Measurements from ENCODE around the gene PLSCR5. TPM values are rescaled to one million over a fixed set of nuclear protein-coding genes. Genes with fewer than 3 reads are reported as not detected.

Gene PLSCR5
- total RNA-seq, 6 experiments from 2014 or later: not detected

DNA sequence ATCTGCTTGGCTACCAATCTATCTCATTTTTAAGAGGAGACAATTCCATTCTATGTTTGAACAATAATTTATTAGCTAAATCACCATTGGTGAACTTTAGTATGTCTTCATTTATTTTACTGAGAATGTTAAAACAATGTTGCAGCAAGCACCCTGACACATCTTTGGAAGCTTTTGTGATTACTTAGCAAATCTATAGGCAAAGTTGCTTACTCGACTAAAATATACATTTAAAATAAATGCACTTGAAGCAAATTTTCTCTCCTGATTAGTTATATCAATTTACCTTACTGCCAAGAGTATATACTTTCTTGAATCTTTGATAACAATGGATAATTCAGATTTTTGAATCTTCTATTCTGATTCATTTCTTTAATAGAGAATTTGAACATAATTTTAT is 31.0 kb downstream of the PLSCR5 start:
- no peaks in the 10 kb centered on the region for H3K27me3 ChIP-seq
- ATAC-seq: no peak
- H3K27ac ChIP-seq: no peak overlapping the region
- WGBS (ENCODE audit: insufficient coverage, low coverage, low lambda C conversion rate, missing lambda C conversion rate): 53% methylated on average over 1 of the region's 1 CpG
- intact Hi-C loops (cut with DNase I): no loop called here
- H3K36me3 ChIP-seq: no peaks in the 10 kb centered on the region
- TF ChIP-seq POLR2A (IDR thresholded peaks at IDR 0.05): no peak
- no peak for TF ChIP-seq CTCF (IDR thresholded peaks at IDR 0.05)
- no peak for DNase-seq
- no peak overlapping the region for H3K4me3 ChIP-seq
- H3K4me1 ChIP-seq: no peaks in the 10 kb centered on the region
- no peaks in the 10 kb centered on the region for H3K9me3 ChIP-seq

- ATAC-seq: no peak
Measured at GRCh38 chr3:146569314-146569713, 35.8 kb downstream of the PLSCR5 start.

DNA sequence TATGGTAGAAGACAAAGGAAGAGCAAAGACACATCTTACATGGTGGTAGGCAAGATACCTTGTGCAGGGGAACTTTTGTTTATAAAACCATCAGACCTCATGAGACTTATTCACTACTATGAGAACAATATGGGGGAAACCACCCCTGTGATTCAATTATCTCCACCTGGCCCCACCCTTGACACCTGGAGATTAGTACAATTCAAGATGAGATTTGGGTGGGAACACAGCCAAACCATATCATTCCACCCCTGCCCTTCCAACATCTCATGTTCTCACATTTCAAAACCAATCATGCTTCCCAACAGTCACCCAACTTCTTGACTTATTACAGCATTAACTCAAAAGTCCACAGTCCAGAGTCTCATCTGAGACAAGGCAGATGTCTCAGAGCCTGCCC is 39.0 kb downstream of the PLSCR5 start:
- ATAC-seq (no peak), DNase-seq (no peak)
- no peaks in the 10 kb centered on the region for H3K4me1 ChIP-seq
- TF ChIP-seq POLR2A (IDR thresholded peaks at IDR 0.05) (no peak), CTCF (IDR thresholded peaks at IDR 0.05) (no peak)
- H3K27me3 ChIP-seq: no peaks in the 10 kb centered on the region
- H3K36me3 ChIP-seq: no peaks in the 10 kb centered on the region
- no peak overlapping the region for H3K27ac ChIP-seq
- H3K4me3 ChIP-seq: no peak overlapping the region
- no peaks in the 10 kb centered on the region for H3K9me3 ChIP-seq
- intact Hi-C loops (cut with DNase I): no loop called here

More at GRCh38 chr3:146569314-146569713, 35.8 kb downstream of the PLSCR5 start:
- DNase-seq: no peak
- TF ChIP-seq POLR2A (IDR thresholded peaks at IDR 0.05) (no peak), CTCF (IDR thresholded peaks at IDR 0.05) (no peak)
- no peaks in the 10 kb centered on the region for H3K36me3 ChIP-seq
- intact Hi-C loops (cut with DNase I): no loop called here
- H3K4me3 ChIP-seq: no peak overlapping the region
- H3K9me3 ChIP-seq: no peaks in the 10 kb centered on the region
- no peaks in the 10 kb centered on the region for H3K27me3 ChIP-seq
- WGBS (ENCODE audit: insufficient coverage, low coverage, low lambda C conversion rate, missing lambda C conversion rate): 67% methylated on average over 3 of the region's 3 CpGs
- no peak overlapping the region for H3K27ac ChIP-seq
- no peaks in the 10 kb centered on the region for H3K4me1 ChIP-seq

DNA sequence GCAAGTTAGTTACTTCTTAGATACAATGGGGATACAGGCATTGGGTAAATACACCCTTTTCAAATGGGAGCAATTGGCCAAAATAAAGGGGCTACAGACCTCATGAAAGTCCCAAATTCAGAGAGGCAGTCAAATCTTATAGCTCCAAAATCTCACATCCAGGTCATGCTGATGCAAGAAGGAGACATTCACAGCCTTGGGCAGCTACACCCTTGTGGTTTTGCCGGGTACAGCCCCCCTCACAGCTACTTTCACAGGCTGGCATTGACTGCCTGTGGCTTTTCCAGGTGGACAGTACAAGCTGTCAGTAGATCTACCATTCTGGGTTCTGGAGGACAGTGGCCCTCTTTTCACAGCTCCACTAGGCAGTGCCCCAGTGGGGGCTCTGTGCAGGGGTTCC is 43.3 kb downstream of the PLSCR5 start:
- Histone ChIP-seq H3K27ac (no peak overlapping the region), H3K4me3 (no peak overlapping the region), H3K9me3 (no peaks in the 10 kb centered on the region), H3K36me3 (no peaks in the 10 kb centered on the region), H3K4me1 (no peaks in the 10 kb centered on the region), H3K27me3 (no peaks in the 10 kb centered on the region)
- intact Hi-C loops (cut with DNase I): no loop called here
- ATAC-seq (no peak), DNase-seq (no peak)
- 50% methylated on average over 1 of the region's 1 CpG for WGBS (ENCODE audit: insufficient coverage, low coverage, low lambda C conversion rate, missing lambda C conversion rate)
- TF ChIP-seq POLR2A (IDR thresholded peaks at IDR 0.05) (no peak), CTCF (IDR thresholded peaks at IDR 0.05) (no peak)

GRCh38 chr3:146561463-146561862 is 43.7 kb downstream of the PLSCR5 start:
- no peak overlapping the region for H3K4me3 ChIP-seq
- intact Hi-C loops (cut with DNase I): no loop called here
- WGBS (ENCODE audit: insufficient coverage, low coverage, low lambda C conversion rate, missing lambda C conversion rate): 100% methylated on average over 1 of the region's 1 CpG
- TF ChIP-seq CTCF (IDR thresholded peaks at IDR 0.05) (no peak), POLR2A (IDR thresholded peaks at IDR 0.05) (no peak)
- DNase-seq: no peak
- no peaks in the 10 kb centered on the region for H3K36me3 ChIP-seq
- H3K27ac ChIP-seq: no peak overlapping the region
- no peaks in the 10 kb centered on the region for H3K4me1 ChIP-seq
- no peaks in the 10 kb centered on the region for H3K27me3 ChIP-seq
- ATAC-seq: no peak
- H3K9me3 ChIP-seq: no peaks in the 10 kb centered on the region
